UCSD-AML1 (cell line): ENCODE results near the gene EPHB1.
"Not testable (repeated sequence)": the region's sequence is repeated elsewhere in the genome, so short reads cannot be mapped to it uniquely, and the experiment has no call there.

ENCODE experiments used
- DNase-seq: peaks from one replicate; lab custom pipeline; 2025; ENCODE audit not compliant: unreplicated experiment; lab: John Stamatoyannopoulos, UW

The EPHB1 gene

DNA sequence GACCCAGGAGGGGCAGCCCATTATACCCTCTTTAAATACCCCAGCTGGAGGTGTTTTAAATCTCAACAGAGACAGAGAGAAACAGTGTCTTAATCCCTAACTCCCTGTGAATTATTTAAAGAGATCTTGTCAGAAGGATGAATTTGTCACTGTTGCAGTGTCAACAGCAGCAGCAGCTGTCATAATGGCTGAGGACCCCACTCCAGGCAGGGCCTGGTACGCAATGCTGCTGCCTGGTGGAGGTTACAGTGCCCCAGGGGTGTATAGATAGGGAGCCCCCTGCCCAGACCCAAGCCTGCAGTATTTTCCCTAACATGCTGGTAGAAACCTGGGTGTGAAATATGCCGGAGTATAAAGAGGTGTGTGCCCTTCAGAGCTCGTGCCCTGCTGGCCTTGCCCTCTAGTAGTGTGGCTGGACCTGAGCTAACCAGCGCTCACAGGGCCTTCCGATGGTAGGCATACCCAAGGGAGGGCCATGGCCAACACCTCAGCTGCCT is 143.0 kb downstream of the EPHB1 start:
- no peak for DNase-seq

DNA sequence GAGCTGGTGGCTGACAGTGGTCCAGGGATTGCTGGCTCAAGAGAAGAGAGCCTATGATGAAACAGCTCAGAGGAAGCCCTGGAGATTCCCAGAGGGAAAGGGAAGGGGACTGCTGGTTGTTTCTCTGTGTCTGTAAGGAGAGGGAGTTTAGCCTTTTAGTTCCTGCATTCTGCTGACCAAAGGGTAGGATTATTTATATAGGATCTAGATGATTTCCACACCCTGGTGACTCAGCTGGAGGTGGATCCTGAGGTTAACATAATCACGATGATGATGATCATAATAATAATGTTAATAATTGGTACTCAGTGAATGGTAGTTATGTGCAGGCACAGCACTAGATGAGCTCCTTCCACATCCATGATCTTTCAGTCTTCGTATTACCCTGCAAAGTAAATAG is 144.9 kb downstream of the EPHB1 start:
- no peak for DNase-seq

DNA sequence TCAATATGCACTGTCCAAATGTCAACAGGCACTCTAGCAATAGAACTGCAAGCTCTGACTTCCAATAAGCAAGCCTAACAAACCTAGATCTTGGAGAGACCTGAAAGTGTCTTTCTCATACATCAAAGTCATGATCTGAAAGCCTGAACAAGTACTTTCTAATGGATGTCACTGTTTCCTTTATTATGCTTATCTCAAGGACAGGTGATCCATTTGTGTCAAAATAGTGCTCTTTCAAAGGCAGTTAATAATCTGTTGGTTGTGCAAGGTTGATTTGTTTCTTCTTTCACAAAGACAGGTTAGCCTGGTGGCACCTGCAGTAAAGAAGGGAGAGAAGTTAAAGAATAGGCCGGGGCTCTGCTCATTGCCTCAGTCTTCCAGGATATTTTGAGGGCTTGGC is 146.8 kb downstream of the EPHB1 start:
- DNase-seq = no peak

DNA sequence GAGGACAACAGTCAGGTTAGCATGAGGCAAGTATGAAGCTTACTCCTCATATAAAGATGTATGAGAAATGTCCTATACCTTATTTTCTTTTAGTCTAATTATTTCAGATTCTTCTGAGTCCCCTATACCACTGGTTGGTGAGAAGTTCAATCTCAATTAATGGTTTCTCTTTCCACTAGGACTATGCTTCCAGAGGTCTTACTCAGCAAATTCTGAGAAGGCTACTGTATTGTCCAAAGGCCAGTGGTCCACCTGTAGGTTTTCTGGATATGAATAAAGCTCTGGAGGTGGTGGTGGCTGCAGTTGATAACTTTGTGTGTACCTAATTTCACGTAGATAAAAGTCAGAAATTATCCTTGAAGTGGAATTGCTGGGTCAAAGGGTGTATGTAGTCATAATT is 149.4 kb downstream of the EPHB1 start:
- DNase-seq = no peak

GRCh38 chr3:134949150-134949549 is 154.1 kb downstream of the EPHB1 start:
- DNase-seq = no peak

DNA sequence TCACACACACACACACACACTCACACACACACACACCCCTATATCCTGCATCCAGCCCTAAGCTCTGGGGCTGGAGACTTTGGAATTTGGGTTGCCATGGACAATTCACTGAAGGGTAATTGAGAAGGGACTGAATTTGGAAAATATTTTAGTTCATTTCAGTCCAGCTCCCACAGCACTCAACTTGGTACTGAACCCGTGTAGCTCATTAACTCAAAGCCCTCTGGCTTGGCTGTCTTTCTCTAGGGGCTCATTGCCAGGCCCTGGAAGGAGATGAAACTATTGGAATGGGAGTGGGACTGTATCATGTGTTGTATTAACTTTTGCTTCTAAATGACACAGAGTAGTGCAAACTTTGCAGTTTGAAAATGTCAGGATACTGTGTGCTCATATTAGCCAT is 157.3 kb downstream of the EPHB1 start:
- DNase-seq = no peak

GRCh38 chr3:134955874-134956273 is 160.8 kb downstream of the EPHB1 start:
- DNase-seq = no peak

- DNase-seq = no peak
These were observed 161.3 kb downstream of the EPHB1 start for GRCh38 chr3:134956395-134956794.

DNA sequence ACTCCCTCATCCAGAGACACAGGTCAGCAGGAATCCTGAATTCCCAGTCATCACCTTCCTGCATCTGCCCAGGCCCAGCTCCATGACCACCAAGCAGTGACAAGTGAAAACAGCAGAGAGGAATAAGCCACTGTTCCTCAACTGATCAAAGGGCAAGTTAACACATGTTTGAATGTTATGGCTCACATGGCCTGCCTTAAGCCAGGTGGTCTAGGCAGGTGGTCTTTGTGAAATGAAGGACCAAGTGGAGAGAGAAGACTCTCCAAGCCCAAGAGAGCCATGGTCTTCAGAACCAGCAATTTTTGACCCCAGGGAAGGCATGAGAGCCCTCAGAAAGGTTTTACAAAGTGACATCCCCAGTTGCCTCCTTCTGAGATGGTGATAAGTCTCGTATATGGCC is 161.8 kb downstream of the EPHB1 start:
- DNase-seq = no peak

- DNase-seq = no peak
These were observed 164.5 kb downstream of the EPHB1 start for GRCh38 chr3:134959516-134959915.

DNA sequence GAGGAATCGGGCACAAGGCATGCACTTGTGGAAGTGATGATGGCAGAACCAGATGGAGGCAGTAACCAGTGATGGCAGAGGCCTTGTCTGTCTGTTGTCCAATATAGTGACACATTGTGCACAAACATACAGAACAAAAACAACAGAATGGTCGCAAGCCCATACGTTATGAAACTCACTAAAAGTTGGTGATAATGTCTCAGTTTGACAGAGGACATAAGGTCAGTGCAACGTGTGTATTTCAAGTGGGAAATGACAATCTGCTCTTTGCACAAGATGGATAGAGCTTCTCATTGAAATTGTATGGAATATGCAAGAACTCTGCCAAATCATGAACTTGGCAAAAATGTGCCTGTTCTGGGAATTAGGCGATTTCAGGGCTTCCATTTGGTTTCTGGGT is 169.2 kb downstream of the EPHB1 start:
- no peak for DNase-seq

DNA sequence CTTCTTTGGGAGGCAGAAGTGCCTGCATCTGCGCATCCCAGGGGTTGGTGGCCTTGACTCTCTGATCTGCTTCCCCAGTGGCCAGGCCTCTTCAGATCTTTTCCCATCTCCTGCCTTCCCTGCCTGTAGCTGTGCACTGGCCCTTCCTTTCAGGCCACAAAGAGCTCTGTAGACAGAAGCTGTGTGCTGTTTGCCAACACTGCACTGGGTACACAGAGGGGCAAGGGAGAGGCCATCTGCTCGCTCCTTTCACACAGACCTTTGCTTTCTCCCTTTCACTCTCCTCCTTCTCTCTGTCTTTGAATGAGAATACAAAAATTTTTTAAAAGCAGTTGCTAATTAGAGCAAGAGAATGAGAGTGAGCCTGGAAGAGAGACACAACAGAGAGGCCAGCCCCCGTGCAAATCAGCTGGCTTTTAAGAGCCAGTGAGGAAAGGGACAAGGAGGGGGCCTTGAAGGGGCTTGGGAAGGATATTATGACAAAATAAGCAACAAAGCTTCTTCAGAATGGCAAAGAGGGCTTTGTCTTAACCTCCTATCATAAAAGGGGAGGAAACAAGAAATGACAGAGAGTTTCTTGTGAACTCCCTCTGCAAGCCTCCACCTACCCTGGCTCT is 170.9 kb downstream of the EPHB1 start:
- DNase-seq = no peak

DNA sequence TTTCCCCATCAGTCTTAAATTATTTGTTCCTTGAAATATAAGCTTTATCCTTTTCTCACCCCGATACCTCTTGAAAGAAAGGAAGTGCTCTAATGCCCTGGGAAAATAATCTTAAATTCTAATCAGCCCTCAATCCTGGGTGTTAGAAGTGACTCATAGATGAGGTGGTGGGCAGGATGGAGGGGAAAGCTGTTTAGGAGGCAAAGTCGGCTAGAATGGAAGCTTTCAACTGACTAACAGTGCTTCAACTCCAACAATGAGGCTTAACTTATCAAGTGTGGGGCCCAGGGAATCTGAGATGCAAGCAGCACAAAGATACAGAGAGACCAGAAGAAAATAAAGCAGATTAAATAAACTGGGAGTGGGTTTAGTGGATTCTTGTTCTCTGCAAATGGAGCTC is 175.8 kb downstream of the EPHB1 start:
- no peak for DNase-seq

DNA sequence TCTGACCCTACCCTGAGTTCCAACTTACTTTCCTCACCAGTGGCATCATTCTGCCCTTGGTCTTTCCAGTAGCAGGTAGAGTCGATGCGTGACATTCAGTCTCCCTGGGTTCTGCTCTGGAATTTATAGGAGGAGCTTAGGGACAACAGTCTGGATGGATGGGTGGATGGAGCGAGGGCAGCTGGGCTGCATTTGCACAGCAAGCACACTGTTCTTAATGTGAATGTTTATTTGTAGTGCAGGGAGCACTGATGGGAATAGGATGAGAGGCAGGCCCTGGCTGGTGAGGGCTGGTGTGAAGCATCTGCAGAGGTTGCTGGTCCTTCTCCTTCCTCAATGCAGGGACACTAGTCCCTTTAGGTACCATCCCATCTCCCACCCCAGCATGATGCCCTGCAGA is 176.2 kb downstream of the EPHB1 start:
- DNase-seq = no peak

- not testable (repeated sequence) for DNase-seq
These were observed 176.8 kb downstream of the EPHB1 start for GRCh38 chr3:134971907-134972306.

- no peak for DNase-seq
These were observed 177.9 kb downstream of the EPHB1 start for GRCh38 chr3:134972836-134973455.

- no peak for DNase-seq
These were observed 179.6 kb downstream of the EPHB1 start for GRCh38 chr3:134974624-134975023.

DNA sequence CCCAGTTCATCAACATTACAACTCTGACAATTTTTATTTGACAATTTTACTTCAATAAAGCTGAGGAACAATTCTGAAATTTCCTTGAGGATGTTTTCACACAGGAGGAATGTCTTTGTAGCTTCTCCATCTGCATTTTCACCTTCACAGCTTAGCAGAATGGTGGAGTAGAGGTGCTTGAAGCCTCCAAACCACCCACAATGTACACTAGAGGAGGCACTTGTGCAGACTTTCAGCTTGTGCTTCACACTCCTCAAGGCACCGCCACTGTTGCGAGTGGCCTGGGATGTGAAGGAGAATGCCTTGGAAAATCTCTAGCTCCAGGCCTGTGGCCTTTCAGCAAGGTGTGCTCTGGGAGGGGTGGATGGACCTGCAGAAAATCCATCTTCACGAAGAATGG is 181.9 kb downstream of the EPHB1 start:
- DNase-seq = no peak

- DNase-seq = no peak
These were observed 183.6 kb downstream of the EPHB1 start for GRCh38 chr3:134978658-134979057.

- DNase-seq = no peak
These were observed 191.0 kb downstream of the EPHB1 start for GRCh38 chr3:134985864-134986715.

DNA sequence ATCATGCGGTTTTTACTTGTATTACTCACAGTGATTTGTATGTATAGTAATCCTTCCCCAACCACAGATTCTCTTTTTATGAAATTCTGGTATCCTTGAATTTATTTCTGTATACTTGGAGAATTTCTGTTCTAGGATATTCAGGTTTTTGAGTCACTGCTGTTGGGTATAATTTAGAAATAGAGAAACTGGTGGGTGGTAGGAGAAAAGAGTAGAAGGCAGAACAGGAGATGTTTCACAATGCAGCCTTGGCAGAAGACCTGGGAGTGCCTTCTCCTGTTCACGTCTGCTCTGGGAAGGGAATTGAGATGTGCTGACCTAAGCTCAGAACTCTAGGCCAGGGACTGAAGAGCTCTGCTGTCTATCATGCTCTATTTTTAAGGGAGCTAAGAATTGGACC is 193.6 kb downstream of the EPHB1 start:
- no peak for DNase-seq

DNA sequence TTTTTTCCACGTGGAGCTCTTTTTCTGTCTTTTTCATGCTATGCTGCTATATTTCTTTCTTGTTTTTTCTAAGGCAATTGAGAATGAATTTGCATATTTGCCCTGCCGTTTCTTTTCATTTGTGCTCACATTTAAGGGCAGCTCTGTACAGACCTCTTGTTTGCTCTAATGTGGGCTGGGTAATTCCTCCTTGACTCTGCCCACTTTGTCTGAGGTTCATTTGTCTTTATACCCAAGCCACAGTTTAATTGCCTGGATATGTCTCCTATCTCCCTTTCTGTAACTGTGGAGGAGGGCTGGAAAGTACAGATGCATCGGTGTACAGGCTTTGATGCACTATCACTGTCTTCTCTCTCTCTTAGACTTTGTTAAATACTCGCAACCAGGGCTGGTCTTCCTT is 195.9 kb downstream of the EPHB1 start:
- no peak for DNase-seq
